DOHH2 (cell line): ENCODE measurements around the gene CNOT3.

Experiments
- H3F3A ChIP-seq: fragments of 200-600 bp; sonication (generic), shearing (Covaris generic); 2 replicates; pipeline ENCODE4 v1.6.0; 2016; ENCODE audit warnings: antibody characterized with exemption, mild to moderate bottlenecking; ENCODE audit not compliant: control insufficient read depth, insufficient read depth
- H3K27ac ChIP-seq: fragments of 200-600 bp; sonication (generic); 2 replicates; pipeline ENCODE4 v1.5.1; 2014; ENCODE audit warnings: low read depth, mild to moderate bottlenecking, low read length, moderate library complexity
- H3K27me3 ChIP-seq: fragments of 200-600 bp; sonication (generic); 2 replicates; pipeline ENCODE4 v1.6.1; 2014; ENCODE audit warnings: mild to moderate bottlenecking, low read length, mixed read lengths; ENCODE audit not compliant: control insufficient read depth
- H3K36me3 ChIP-seq: fragments of 200-600 bp; sonication (generic); 2 replicates; pipeline ENCODE4 v1.6.1; 2014; ENCODE audit warnings: mild to moderate bottlenecking, low read length, moderate library complexity, mixed read lengths; ENCODE audit not compliant: control insufficient read depth
- H3K4me1 ChIP-seq: fragments of 200-600 bp; sonication (generic); 2 replicates; pipeline ENCODE4 v1.6.1; 2014; ENCODE audit warnings: mild to moderate bottlenecking, low read length, mixed read lengths; ENCODE audit not compliant: control insufficient read depth
- H3K4me2 ChIP-seq: fragments of 200-600 bp; sonication (generic); 2 replicates; pipeline ENCODE4 v1.6.0; 2014; ENCODE audit warnings: mild to moderate bottlenecking, low read length, moderate library complexity
- H3K4me3 ChIP-seq: fragments of 200-600 bp; sonication (generic); 2 replicates; pipeline ENCODE4 v1.5.1; 2014; ENCODE audit warnings: mild to moderate bottlenecking, low read length, mixed read lengths
- H3K79me2 ChIP-seq: fragments of 200-600 bp; sonication (generic); 2 replicates; pipeline ENCODE4 v1.6.1; 2014; ENCODE audit warnings: mild to moderate bottlenecking, low read length, mixed read lengths; ENCODE audit not compliant: control insufficient read depth
- H3K9me2 ChIP-seq: fragments of 200-600 bp; sonication (generic); replicated peaks from 2 replicates; pipeline ENCODE4 v1.6.1; 2014; ENCODE audit warnings: mild to moderate bottlenecking, low read length, mixed read lengths; ENCODE audit not compliant: control insufficient read depth
- H3K9me3 ChIP-seq: fragments of 200-600 bp; sonication (generic); 2 replicates; pipeline ENCODE4 v1.6.1; 2014; ENCODE audit warnings: antibody characterized with exemption, low read length, mixed read lengths; ENCODE audit not compliant: control insufficient read depth, insufficient read depth
- H4K20me1 ChIP-seq: fragments of 200-600 bp; sonication (generic); 2 replicates; pipeline ENCODE4 v1.6.0; 2014; ENCODE audit warnings: low read depth, mild to moderate bottlenecking, antibody characterized with exemption, low read length, moderate library complexity; ENCODE audit not compliant: control insufficient read depth, insufficient read depth
- EZH2phosphoT487 ChIP-seq: fragments of 200-600 bp; sonication (generic); IDR thresholded peaks from 2 replicates; pipeline ENCODE4 v1.6.1; 2017; ENCODE audit warnings: borderline replicate concordance, mild to moderate bottlenecking, antibody characterized with exemption, low read length, moderate library complexity, mixed read lengths
- TF ChIP-seq, protein P1 (sequence below): fragments of 200-600 bp; sonication (generic); IDR thresholded peaks from one replicate; pipeline ENCODE4 v1.5.1; 2014; ENCODE audit warnings: antibody characterized with exemption, mild to moderate bottlenecking, low read depth, low read length; ENCODE audit not compliant: poor library complexity, severe bottlenecking

The CNOT3 gene

DNA sequence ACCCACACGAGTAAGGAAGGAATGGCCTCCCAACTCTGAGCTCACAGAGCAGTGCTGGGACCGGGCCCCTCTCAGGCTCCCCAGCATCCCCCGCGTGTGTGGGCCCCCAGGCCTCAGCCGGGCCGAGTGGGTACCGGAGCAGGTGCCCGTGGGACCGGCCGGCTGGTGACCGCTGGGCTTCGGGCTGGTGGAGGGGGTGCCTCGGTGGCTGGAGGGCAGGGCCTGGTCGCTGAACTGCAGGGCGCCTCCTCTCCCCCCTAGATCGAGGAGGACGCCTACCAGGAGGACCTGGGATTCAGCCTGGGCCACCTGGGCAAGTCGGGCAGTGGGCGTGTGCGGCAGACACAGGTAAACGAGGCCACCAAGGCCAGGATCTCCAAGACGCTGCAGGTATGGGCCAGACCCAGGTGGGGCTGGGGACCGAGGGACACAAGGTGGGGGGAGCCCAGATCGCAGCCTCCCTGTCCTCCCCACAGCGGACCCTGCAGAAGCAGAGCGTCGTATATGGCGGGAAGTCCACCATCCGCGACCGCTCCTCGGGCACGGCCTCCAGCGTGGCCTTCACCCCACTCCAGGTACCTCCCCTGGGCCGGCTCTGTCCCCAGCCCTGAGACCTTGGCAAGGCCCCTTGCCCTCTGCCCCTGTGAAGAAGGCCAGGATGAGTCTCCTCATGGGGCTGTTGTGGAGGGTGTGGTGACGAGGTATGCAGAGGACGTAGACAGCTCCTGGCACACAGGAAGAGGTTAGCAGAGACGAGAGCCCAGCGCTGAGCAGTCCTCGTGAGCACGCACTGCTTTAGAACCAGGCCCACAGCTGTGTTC lies 8.6 kb upstream of the CNOT3 start:
- Histone ChIP-seq H3F3A (no peaks in the 10 kb centered on the region), H3K9me3 (no peaks in the 10 kb centered on the region), H3K27ac (no peak overlapping the region), H3K79me2 (no peaks in the 10 kb centered on the region), H4K20me1 (0 out of 2 replicates have a peak, but pooled peaks cover 3% of the 10 kb centered on the region), H3K27me3 (no peaks in the 10 kb centered on the region), H3K4me1 (no peaks in the 10 kb centered on the region), H3K9me2 (no peaks in the 10 kb centered on the region), H3K36me3 (peaks cover 56% of the 10 kb centered on the region), H3K4me3 (no peak overlapping the region), H3K4me2 (no peak overlapping the region)
- TF ChIP-seq, protein P1, sequence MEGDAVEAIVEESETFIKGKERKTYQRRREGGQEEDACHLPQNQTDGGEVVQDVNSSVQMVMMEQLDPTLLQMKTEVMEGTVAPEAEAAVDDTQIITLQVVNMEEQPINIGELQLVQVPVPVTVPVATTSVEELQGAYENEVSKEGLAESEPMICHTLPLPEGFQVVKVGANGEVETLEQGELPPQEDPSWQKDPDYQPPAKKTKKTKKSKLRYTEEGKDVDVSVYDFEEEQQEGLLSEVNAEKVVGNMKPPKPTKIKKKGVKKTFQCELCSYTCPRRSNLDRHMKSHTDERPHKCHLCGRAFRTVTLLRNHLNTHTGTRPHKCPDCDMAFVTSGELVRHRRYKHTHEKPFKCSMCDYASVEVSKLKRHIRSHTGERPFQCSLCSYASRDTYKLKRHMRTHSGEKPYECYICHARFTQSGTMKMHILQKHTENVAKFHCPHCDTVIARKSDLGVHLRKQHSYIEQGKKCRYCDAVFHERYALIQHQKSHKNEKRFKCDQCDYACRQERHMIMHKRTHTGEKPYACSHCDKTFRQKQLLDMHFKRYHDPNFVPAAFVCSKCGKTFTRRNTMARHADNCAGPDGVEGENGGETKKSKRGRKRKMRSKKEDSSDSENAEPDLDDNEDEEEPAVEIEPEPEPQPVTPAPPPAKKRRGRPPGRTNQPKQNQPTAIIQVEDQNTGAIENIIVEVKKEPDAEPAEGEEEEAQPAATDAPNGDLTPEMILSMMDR = no peak
- no peak for TF ChIP-seq EZH2phosphoT487

DNA sequence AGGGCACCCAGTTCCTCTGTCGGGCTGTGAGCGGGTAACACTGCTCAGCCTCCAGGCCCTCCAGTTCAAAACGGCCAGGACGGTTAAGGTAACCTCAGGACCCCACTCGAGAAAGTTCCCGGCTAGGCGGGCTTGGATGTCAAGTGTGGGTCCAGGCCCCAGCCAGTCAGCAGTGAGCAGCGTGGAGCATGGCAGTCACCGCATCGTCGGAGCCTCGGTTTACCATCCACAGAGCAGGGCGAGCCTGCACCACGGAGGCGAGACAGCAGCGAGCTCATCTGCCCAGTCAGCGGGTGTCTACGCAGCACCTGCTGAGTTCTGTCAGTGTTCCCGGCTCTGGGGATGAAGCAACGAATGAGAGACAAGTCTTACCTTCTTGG lies 8.0 kb upstream of the CNOT3 start:
- Histone ChIP-seq H3K79me2 (no peaks in the 10 kb centered on the region), H3K4me3 (no peak overlapping the region), H3K27ac (no peak overlapping the region), H3F3A (no peaks in the 10 kb centered on the region), H3K9me3 (no peaks in the 10 kb centered on the region), H3K27me3 (no peaks in the 10 kb centered on the region), H3K4me2 (no peak overlapping the region), H3K9me2 (no peaks in the 10 kb centered on the region), H4K20me1 (0 out of 2 replicates have a peak, but pooled peaks cover 3% of the 10 kb centered on the region), H3K36me3 (peaks cover 50% of the 10 kb centered on the region), H3K4me1 (no peaks in the 10 kb centered on the region)
- no peak for TF ChIP-seq EZH2phosphoT487
- TF ChIP-seq, protein P1 = no peak

DNA sequence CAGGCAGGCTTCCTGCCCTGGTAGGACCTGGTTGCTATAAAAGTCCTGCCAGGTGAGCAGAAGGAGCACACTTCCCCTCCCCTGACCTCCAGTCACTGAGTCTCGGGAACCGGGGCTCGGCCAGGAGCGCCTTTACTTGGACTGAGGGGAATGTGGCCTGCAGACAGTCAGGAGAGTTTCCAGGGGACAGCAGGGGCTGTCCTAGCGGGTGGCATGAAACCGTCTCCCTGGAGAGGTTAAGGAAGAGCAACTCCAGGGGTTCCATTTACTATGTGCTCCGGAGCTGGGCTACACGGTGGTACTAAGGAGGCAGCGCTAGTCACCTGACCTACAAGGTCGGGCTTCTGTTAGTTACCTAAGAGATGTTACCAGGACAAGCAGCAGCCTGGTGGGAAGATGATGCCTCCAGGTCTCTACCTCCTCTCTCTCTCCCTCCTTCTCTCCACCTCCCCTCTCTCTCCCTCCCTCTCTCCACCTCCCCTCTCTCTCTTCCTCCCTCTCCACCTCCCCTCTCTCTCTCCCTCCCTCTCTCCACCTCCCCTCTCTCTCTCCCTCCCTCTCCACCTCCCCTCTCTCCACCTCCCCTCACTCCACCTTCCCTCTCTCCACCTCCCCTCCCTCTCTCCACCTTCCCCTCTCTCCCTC lies 4.1 kb upstream of the CNOT3 start:
- H3K27me3 ChIP-seq = no peaks in the 10 kb centered on the region
- H3K4me3 ChIP-seq = no peak overlapping the region
- H3K27ac ChIP-seq = no peak overlapping the region
- H3F3A ChIP-seq = no peaks in the 10 kb centered on the region
- H3K9me2 ChIP-seq = no peaks in the 10 kb centered on the region
- H3K4me1 ChIP-seq = peaks cover 11% of the 10 kb centered on the region
- H4K20me1 ChIP-seq = 0 out of 2 replicates have a peak, but pooled peaks cover 3% of the 10 kb centered on the region
- TF ChIP-seq EZH2phosphoT487 = no peak
- TF ChIP-seq, protein P1 = no peak
- no peak overlapping the region for H3K4me2 ChIP-seq
- H3K36me3 ChIP-seq = peaks cover 31% of the 10 kb centered on the region
- H3K79me2 ChIP-seq = peaks cover 9% of the 10 kb centered on the region
- no peaks in the 10 kb centered on the region for H3K9me3 ChIP-seq
